GM12878 (cell line): ENCODE measurements around the gene NANOS2. TPM values are rescaled to one million over a fixed set of nuclear protein-coding genes. Genes with fewer than 3 reads are reported as not detected.

Experiments used
- ATF7 ChIP-seq: fragments of 450-650 bp; IDR thresholded peaks from 2 replicates; pipeline ENCODE4 v1.6.1; 2016; ENCODE audit warnings: low read depth, mild to moderate bottlenecking
- BMI1 ChIP-seq: fragments of 450-650 bp; IDR thresholded peaks from 2 replicates; pipeline ENCODE4 v1.6.1; 2016; ENCODE audit warnings: mild to moderate bottlenecking, moderate library complexity, borderline replicate concordance
- CHD2 ChIP-seq: IDR thresholded peaks from 2 replicates; pipeline ENCODE4 v1.6.1; 2011; ENCODE audit warnings: low read depth, low read length, improper control_type of control experiment, borderline replicate concordance
- CUX1 ChIP-seq: IDR thresholded peaks from 2 replicates; pipeline ENCODE4 v1.6.1; 2012; ENCODE audit warnings: improper control_type of control experiment, low read depth, low read length; ENCODE audit not compliant: insufficient replicate concordance
- EGR1 ChIP-seq, 2 experiments: IDR thresholded peaks; 1 replicate in 1 of 2; 2 replicates in 1 of 2; pipeline ENCODE4 v1.6.1; 2011 to 2012; ENCODE audit warnings: low read depth in 2 of 2, low read length in 2 of 2, borderline replicate concordance in 1 of 2, mild to moderate bottlenecking in 1 of 2, moderate library complexity in 1 of 2
- ESRRA ChIP-seq: IDR thresholded peaks from 2 replicates; pipeline ENCODE4 v1.6.1; 2012; ENCODE audit warnings: mild to moderate bottlenecking, low read length, improper control_type of control experiment
- FOXM1 ChIP-seq: IDR thresholded peaks from 2 replicates; pipeline ENCODE4 v1.6.1; 2012; ENCODE audit warnings: low read depth, mild to moderate bottlenecking, inconsistent platforms, low read length, moderate library complexity
- HSF1 ChIP-seq: fragments of 150-350 bp; IDR thresholded peaks from 2 replicates; pipeline ENCODE4 v1.6.1; 2014; ENCODE audit warnings: mild to moderate bottlenecking, low read depth, low read length
- IKZF2 ChIP-seq, 2 experiments: fragments of 450-650 bp; IDR thresholded peaks; 2 replicates each; pipeline ENCODE4 v1.6.1; 2017; ENCODE audit warnings: mild to moderate bottlenecking in 2 of 2, moderate library complexity in 2 of 2
- MYC ChIP-seq: IDR thresholded peaks from 2 replicates; pipeline ENCODE4 v1.6.1; 2011; ENCODE audit warnings: mild to moderate bottlenecking, low read length, moderate library complexity, inconsistent platforms; ENCODE audit not compliant: insufficient read depth, insufficient replicate concordance, insufficient read length, severe bottlenecking
- NFXL1 ChIP-seq: fragments of 450-650 bp; IDR thresholded peaks from 2 replicates; pipeline ENCODE4 v1.6.1; 2017; ENCODE audit warnings: antibody characterized with exemption, mild to moderate bottlenecking, borderline replicate concordance
- PML ChIP-seq: IDR thresholded peaks from 2 replicates; pipeline ENCODE4 v1.6.1; 2012; ENCODE audit warnings: low read length, inconsistent platforms
- RB1 ChIP-seq: fragments of 450-650 bp; formaldehyde crosslinking; IDR thresholded peaks from 2 replicates; pipeline ENCODE4 v1.6.1; 2017; ENCODE audit warnings: mild to moderate bottlenecking, borderline replicate concordance
- RBBP5 ChIP-seq: fragments of 200-600 bp; sonication (generic); conservative IDR thresholded peaks from 2 replicates; pipeline ENCODE4 v1.6.1; 2016
- RELA ChIP-seq: fragments of 450-650 bp; IDR thresholded peaks from 2 replicates; pipeline ENCODE4 v1.8.0; 2014; ENCODE audit warnings: borderline replicate concordance; ENCODE audit not compliant: partially characterized antibody
- SIX5 ChIP-seq: IDR thresholded peaks from 2 replicates; pipeline ENCODE4 v1.6.1; 2011; ENCODE audit warnings: mild to moderate bottlenecking, low read depth, low read length, moderate library complexity; ENCODE audit not compliant: severe bottlenecking
- SRF ChIP-seq, 2 experiments: IDR thresholded peaks; 2 replicates each; pipeline ENCODE4 v1.6.1; 2011; ENCODE audit warnings: low read depth in 2 of 2, low read length in 2 of 2, mild to moderate bottlenecking in 1 of 2, moderate library complexity in 1 of 2
- TAF1 ChIP-seq: IDR thresholded peaks from 2 replicates; pipeline ENCODE4 v1.6.1; 2011; ENCODE audit warnings: mild to moderate bottlenecking, low read depth, low read length, borderline replicate concordance
- USF2 ChIP-seq: IDR thresholded peaks from 2 replicates; pipeline ENCODE4 v1.6.1; 2011; ENCODE audit warnings: low read depth, low read length, improper control_type of control experiment, borderline replicate concordance
- WRNIP1 ChIP-seq: IDR thresholded peaks from 2 replicates; pipeline ENCODE4 v1.6.1; 2011; ENCODE audit warnings: low read depth, low read length, improper control_type of control experiment, borderline replicate concordance
- ZBED1 ChIP-seq: IDR thresholded peaks from 2 replicates; pipeline ENCODE4 v1.6.1; 2016; ENCODE audit warnings: borderline replicate concordance
- ZZZ3 ChIP-seq: IDR thresholded peaks from 2 replicates; pipeline ENCODE4 v1.6.1; 2011; ENCODE audit warnings: low read depth; ENCODE audit not compliant: control insufficient read depth, insufficient read length
- polyA plus RNA-seq, 11 experiments: library from polyadenylated mRNA; depleted of rRNA in 4 of 11; unstranded in 6 of 11; stranded (reverse) in 5 of 11; fragments of >200 nt; fragmentation: Nextera tagmentation in 4 of 11; fragmentation: Illumina TruSeq in 1 of 11; extraction: Ambion mirVana in 4 of 11; extraction: Trizol in 1 of 11; gene quantifications; 1 replicate in 1 of 11; 2 replicates in 10 of 11; pipeline versions ENCODE4 v1.2.1 to v1.2.3, GENCODE V29; 2011 to 2016; ENCODE audit warnings: inconsistent platforms in 2 of 11, missing spikeins in 2 of 11, low read depth in 1 of 11
- total RNA-seq, 4 experiments: library from RNA; depleted of rRNA in 3 of 4; stranded (reverse); fragments of >200 nt in 3 of 4; fragmentation: Illumina TruSeq in 1 of 4; extraction: Trizol in 1 of 4; gene quantifications; 2 replicates each; pipeline versions ENCODE4 v1.2.1 to v1.2.3, GENCODE V29; 2013 to 2021

The NANOS2 gene
- total and polyA plus RNA-seq, 10 of the 15 experiments (the other 5 are each of a cell fraction or from before 2014, with no cell fraction given) = not detected

- TF ChIP-seq IKZF2 (IDR thresholded peaks at IDR 0.05) (peak in 1 of 2 experiments; percentile 31; a peak in 2 of 4 replicates), EGR1 (IDR thresholded peaks at IDR 0.05; ENCODE audit: borderline replicate concordance in 1 of 2, low read depth in 2 of 2, low read length in 2 of 2) (peak in 1 of 2 experiments; percentile 78; a peak in 2 of 3 replicates), ZBED1 (no peak), RB1 (0 out of 2 replicates have a peak, but pooled peaks have one; percentile 75), HSF1 (no peak), RELA (no peak), CUX1 (no peak), ZZZ3 (no peak), MYC (no peak), WRNIP1 (no peak), USF2 (no peak), CHD2 (no peak), FOXM1 (no peak), ESRRA (0 out of 2 replicates have a peak, but pooled peaks have one; percentile 15), RBBP5 (no peak), SRF (IDR thresholded peaks at IDR 0.05; ENCODE audit: low read depth in 2 of 2, low read length in 2 of 2) (no peak), NFXL1 (no peak), BMI1 (peak; percentile 94), SIX5 (no peak), PML (no peak), ATF7 (no peak; the same call in 1 of the 2 replicates), TAF1 (peak; percentile 30; the same call in 1 of the 2 replicates)
These were observed 11.6 kb downstream of the NANOS2 start (continued) for GRCh38 chr19:45902651-45903625.
